NCI-H69 (cell line): ENCODE results near the gene LDB2.

Experiments used
- DNase-seq: peaks from one replicate; lab custom pipeline; 2025; lab: John Stamatoyannopoulos, UW

LDB2 gene

DNA sequence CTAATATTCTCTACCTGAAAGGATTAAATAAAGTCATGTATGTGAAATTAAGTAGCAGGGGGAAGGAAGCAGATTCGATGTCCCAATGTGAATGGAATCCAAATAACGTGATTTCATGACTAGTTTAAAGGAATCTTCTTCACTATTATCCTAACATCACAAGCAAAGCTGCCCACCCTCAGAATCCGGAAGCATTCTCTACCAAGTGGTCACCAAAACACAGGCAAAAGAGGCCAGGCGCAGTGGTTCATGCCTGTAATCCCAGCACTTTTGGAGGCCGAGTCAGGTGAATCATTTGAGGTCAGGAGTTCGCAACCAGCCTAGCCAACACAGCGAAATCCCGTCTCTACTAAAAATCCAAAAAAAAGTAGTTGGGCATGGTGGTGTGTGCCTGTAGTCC lies 212.9 kb downstream of the LDB2 start:
- DNase-seq, result no peak

- DNase-seq, result no peak
Measured at GRCh38 chr4:16684935-16685334, 213.5 kb downstream of the LDB2 start.

GRCh38 chr4:16684097-16684496 lies 214.3 kb downstream of the LDB2 start:
- DNase-seq, result no peak

DNA sequence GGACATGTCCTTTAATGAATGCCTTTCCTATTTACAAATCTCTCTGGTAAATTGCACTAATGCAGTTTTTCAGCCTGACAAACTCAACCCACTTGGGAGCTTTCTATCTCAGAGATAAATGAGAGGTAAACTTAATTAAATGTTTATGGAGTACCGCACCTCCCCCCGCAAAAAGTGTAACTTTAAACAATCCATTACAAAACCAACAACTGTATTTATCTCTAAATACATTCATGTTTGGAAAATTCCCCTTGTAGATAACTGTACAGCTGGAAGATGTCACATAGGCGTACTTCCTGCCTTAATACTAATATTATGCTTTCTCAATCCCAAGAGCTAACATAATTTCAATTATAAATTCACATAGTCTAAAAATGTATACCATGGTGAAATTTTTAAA lies 215.5 kb downstream of the LDB2 start:
- no peak for DNase-seq

DNA sequence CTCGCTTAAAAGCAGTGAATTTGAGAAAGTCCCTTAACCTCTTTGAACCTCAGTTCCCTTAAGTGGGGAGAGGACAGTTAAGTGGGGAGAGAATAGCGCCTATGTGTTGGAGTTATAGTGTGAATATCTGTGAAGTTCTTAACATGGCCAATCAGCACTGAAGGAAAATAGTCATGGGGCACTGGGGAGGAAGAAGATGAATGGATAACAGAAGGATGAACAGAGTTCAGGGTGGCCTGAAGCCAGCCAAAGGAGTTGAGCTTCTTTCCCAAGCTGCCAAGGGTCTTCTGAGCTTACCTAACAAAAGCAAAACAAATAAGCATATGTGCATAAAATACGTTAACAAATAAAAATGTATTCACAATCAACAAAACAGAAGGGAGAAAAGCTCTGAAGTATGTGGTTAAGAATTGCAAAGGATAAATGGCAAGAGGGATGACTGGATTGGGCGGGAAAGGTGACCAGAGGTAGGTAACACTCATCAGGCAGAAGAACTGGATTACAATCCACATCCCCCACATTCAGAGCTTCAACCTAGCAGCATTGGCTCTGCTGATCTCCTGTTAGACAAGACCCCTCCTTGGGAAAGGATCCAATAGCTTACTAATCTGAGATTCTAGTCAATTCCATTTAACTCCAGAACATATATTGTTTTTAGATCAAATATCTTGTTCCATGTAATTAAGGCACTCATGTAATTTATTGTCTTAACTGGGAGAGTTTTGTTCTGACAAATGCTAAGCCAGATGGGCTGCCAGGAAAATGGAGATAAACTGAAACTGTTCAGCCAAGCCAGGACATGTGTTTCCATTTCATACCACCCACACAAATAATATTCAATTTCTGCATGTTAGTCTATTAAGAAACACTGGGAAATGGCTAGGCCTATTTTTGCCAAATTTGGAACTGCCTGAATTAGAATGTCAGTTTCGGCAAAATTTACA lies 221.2 kb downstream of the LDB2 start:
- peak; percentile 0 for DNase-seq

DNA sequence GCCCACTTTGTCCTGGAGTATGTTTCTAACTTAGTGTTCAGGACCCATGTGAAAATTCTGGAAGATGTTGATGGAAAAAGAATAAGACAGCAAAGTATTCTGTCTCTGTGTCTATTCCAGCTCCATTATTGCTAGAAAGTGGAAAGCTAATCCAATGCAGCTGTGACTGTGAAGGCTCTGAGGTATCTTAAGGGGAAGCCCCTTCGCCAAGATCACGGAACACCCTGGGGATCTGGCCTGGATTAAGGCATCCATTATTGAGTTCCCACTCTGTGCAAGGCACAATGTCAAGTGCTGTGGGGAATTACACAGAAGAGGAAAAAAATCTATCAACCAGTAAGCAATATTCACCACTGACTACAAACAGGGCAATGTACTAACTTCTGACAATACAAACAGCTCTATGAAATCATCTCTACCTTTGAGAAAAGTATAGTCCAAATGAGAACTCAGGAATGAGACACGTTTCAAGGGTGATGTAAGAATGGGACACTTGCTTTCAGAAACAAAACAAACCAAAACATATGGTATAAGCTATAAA lies 222.1 kb downstream of the LDB2 start:
- no peak for DNase-seq

DNA sequence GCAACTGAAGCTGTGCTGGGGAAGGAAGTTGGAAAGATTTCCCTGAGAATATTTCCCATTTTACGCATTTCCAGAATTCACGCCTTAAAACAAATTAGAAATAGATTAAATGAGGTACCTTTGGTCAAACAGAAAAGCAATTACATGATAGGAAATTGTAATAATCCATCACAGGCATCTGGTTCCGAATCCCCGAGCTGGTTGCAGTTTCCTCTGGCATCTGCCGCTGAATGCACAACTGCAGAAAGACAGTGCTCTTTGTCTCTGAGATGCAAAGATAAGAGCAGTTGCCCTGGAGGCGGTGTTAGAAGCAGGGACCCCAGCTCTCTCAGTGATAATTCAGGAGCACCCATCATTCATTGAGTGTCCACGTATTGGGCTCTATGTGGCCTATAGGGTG lies 224.4 kb downstream of the LDB2 start:
- DNase-seq, result no peak

DNA sequence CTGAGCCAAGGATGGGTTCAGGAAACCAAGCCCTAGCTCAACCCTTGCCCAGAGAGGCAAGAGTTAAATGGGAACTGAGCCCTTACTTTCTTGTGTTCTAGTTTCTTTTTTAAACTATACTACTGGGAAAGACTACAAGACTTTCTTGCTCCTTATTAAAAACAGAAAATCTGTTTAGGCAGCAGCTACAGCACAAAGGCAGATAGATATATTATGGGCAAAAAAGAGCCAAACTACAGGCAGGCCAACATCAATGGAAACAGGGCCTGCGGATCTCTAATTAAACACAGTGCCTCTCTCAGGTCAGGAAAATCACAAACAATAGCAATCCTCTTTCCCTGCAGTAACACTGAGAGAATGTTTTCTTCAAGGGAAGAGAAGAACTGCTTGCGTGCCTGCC lies 226.0 kb downstream of the LDB2 start:
- no peak for DNase-seq

GRCh38 chr4:16671741-16672140 lies 226.7 kb downstream of the LDB2 start:
- no peak for DNase-seq

DNA sequence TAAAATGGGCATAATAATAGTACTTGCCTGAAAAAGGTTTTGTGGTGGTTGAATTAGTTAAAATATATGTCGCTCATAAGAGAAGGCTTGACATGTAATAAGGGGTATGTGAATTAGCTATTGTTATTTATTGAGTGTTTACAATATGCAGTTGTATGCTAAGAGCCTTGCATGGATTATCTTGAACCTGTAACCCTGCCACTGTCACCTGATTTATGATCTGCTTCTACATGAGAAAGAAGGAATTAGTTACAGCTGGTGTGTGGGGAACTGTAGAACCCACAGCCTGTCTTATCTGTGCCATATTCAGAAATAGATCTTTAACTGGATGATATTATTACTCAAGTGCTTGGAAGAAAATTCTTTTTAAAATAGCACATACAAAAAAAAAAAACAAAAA lies 227.7 kb downstream of the LDB2 start:
- DNase-seq, result no peak

- DNase-seq, result no peak
Measured at GRCh38 chr4:16669036-16669435, 229.4 kb downstream of the LDB2 start.

DNA sequence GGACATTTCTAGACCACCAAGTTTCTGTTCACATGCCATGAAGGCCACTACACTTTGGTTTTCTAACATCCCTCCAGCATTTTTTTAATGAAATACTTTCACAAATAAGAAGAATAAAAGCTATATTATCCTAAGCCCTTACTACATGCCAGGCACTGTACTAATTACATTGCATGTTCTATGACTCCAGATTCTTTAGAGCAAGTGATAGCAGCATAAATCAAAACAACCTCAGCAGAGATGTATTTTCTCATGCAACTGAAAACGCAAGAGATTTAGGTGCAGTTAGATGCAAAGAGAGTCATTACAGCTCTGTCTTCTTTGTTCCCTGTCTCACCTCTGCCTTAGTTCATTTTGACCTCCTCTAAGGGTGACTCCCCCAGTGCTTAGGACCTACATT lies 230.0 kb downstream of the LDB2 start:
- DNase-seq, result no peak

DNA sequence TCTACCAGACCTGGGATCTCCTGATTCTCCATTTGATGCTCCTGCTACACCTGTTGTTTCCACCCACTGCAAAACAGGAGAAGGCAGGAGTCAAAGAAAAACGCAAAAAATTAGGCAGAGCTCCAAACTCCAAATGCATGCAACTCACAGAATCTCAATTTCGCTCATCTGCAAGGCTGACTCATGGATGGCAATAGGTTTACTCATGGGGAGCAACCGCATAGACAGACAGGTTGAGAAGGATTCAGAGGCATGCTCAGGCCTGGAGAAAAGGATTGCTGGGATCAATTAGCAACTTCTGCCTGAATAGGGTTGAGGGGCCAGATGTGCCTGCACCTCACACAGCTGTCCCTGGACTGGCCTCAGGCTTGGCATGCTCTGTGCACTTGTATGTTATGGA lies 231.0 kb downstream of the LDB2 start:
- no peak for DNase-seq

DNA sequence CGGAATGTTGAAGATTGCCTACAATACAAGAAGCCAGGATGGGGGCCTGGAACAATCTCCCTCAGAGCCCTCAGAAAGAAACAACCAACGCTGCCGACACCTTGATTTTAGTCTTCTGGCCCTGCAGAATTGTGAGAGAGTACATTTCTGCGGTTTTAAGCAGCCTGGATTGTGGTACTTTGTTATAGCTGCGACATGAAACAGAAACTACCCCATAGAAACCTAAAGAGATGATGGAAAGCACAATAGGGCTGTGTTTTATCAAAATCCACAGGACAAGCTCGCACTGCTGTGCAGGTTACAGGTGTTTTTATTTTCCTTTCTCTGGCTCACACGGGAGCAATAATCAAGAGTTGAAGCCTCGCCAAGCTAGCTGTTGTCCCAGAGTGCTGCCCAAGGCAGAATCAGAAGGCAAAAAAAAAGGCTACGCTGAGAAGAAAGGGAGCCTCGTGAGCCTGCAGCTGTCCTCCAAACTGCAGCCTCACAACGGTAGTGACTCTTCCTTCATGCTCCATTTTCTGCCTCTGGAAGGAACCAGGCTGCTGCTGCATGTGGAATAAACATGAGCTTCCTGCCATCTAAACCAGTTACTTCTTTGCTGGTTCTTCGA lies 232.4 kb downstream of the LDB2 start:
- DNase-seq, result no peak

DNA sequence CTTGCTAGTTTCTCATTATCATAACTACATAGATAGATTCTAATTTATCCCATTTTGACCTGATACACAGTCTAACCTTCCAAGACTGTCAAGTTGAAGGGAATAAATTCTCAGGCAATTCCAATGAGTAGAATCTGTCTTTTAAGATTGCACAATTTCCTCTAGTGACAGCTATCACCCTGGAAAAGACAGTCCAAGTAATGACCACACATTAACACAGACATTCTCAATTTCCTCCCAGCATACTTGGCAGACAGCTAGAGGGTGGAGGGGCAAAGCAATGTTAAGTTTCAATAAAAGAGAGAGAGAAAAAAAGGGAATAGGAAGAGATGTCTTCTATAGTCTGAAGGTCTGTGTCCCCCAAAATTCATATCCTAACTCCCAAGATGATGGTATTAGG lies 234.7 kb downstream of the LDB2 start:
- no peak for DNase-seq

DNA sequence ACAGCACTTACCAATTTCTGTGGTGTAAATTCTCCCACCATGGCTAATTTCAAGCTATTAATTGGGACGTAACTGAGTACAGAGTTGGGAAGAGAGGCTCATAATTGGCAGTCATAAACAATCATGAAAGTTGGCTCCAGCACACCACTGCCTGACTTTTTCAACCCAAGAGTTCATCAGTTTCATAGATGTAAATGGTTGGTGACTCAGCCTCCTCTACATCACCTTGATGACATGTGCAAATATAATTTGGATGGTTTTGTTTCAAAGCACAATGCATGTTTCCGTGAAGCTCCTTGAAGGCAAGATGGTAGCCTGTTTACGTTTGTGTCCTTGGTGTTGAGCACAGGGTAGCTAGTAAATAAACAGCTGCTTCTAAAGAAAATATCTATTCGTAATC lies 235.1 kb downstream of the LDB2 start:
- no peak for DNase-seq

DNA sequence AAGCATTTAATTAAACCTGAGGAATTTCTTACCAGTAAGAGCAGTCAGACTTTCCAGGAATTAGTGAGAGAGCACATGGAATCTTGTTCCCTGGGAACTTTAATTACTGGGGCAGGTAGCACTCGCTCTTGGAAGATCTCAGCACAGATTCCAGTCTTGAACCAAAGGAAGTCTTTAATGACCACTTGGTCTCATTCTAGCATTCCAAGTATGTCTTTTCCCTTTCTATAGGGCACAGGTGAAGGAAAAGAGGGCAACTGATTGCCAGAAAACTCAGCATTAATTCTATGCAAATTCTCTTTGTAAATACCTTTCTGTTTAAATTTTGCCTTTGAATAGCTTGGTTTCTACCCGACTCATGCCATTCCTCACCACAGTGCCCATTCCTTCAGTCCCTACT lies 236.6 kb downstream of the LDB2 start:
- DNase-seq, result no peak

DNA sequence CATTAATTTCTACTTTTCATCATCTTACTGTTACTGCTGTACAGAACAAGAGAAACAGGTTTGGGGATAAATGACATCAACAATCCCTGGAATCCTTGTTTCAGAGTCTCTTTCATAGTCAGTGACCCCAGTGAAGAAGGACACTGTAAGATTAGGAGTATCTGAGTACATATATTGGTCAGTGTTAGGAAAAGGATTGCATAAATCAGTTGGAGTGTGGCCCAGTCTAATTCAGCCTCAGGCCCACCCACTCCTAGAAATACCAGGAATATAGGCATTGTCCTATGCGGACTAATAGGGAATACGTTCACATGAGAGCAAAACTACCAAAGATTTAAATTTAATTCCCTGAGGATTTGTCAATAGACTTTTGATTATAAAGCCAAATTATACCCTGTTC lies 237.8 kb downstream of the LDB2 start:
- DNase-seq, result no peak

- no peak for DNase-seq
Measured at GRCh38 chr4:16659694-16660093, 238.8 kb downstream of the LDB2 start.

GRCh38 chr4:16659079-16659478 lies 239.4 kb downstream of the LDB2 start:
- no peak for DNase-seq

GRCh38 chr4:16658183-16658582 lies 240.3 kb downstream of the LDB2 start:
- DNase-seq, result no peak

- DNase-seq, result no peak
Measured at GRCh38 chr4:16655111-16655510, 243.3 kb downstream of the LDB2 start.

DNA sequence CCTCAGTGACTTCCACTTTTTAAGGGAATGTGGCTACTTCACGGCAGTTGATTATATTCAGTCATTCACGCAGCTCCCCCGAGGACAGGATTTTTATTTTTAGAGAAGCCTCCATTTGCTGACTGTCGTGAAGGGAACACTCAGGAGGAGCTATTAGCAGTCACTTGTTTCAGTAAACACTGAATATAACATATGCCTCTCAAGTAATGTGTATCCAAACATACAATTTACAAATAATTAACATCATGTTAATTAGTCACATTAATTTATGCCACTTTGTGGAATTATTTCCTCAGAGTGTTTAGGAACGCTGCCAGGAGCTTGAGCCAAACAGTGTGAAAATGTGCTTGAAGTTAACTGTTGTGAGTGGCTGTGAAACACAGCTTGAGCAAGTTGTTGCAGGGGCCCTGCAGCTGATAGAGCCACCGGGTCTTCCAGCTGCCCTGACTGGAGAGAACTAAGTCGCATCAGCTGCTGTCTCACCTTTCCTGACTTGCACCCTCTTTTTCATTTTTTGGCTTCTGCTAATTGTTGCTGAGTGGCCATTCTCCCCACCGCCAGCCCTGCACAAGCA lies 245.6 kb downstream of the LDB2 start:
- DNase-seq, result no peak
